ENCODE data around the gene TRPV5. TPM values are rescaled to one million over a fixed set of nuclear protein-coding genes. Genes with fewer than 3 reads are reported as not detected.

TRPV5 gene
- total and polyA plus RNA-seq, 2 of the 4 experiments (the other 2 are of a cell fraction) = not detected

DNA sequence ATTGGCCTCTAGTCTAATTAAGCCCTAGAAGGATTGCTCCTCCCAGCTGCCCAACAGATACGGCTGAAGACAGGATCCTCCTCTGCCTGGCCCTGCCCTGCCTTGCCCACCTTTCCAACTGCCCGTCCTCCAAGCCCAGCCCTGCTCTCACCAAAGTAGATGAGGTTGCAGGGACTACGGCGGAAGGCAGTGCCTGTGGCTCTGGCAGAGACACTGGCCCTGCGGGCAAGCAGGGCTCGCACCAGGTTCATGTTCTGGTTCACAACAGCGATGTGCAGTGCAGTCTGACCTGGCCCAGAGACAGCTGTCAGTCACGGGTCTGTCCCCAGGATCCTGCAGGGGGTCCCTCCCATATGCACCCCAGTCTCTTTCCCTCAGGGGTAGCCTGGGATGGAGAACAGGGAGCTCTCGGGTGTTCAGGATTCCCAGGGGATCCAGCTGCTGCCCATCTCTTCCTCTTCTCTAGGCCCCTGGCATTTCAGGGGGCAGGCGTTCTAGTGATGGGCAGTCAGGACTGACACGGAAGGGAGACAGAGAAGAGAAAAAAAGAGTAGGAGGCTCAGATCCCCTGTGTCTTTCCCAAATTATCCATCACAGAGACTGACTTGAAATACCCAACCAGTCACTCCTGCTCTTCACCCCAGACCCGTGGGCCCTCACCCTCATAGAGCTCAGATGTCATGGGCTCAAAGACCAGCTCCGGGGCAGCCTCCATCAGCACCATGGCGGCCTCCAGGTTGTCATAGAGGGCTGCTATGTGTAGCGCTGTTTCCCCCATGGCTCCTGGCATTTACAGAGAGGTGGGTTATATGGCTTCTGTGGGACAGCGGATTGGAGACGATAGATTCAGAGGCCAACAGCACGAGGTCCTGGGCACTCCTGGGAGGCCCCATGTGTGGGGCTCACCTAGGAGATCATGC, 56.3 kb downstream of the TRPV5 start:
- in situ Hi-C loops (cut with MboI; ENCODE audit: low sequenced_read_pairs) = no loop called here
- no peak overlapping the region for H3K14ac ChIP-seq (replicated peaks; ENCODE audit: low read depth, low read length)
- no peaks in the 10 kb centered on the region for H3K27me3 ChIP-seq (ENCODE audit: control insufficient read depth, insufficient read depth, low read length)
- TF ChIP-seq BHLHE40 (IDR thresholded peaks at IDR 0.05; ENCODE audit: low read depth, low read length) = no peak
- TF ChIP-seq MXI1 (IDR thresholded peaks at IDR 0.05; ENCODE audit: borderline replicate concordance, low read depth, low read length) = no peak
- no peak for TF ChIP-seq RCOR1 (IDR thresholded peaks at IDR 0.05; ENCODE audit: insufficient replicate concordance, low read length)
- TF ChIP-seq, protein P1, sequence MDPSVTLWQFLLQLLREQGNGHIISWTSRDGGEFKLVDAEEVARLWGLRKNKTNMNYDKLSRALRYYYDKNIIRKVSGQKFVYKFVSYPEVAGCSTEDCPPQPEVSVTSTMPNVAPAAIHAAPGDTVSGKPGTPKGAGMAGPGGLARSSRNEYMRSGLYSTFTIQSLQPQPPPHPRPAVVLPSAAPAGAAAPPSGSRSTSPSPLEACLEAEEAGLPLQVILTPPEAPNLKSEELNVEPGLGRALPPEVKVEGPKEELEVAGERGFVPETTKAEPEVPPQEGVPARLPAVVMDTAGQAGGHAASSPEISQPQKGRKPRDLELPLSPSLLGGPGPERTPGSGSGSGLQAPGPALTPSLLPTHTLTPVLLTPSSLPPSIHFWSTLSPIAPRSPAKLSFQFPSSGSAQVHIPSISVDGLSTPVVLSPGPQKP (IDR thresholded peaks at IDR 0.05; ENCODE audit: borderline replicate concordance, low read depth, low read length) = no peak
- no peak for TF ChIP-seq NFE2L2 (IDR thresholded peaks at IDR 0.05; ENCODE audit: low read depth, low read length)
- TF ChIP-seq CHD1 (IDR thresholded peaks at IDR 0.05; ENCODE audit: low read depth, low read length) = no peak
- no peak for TF ChIP-seq MAZ (IDR thresholded peaks at IDR 0.05; ENCODE audit: borderline replicate concordance, low read depth, low read length)
- TF ChIP-seq POLR2A (IDR thresholded peaks at IDR 0.05; ENCODE audit: low read depth, low read length) = no peak
- TF ChIP-seq SMC3 (IDR thresholded peaks at IDR 0.05; ENCODE audit: low read depth, low read length) = no peak
- no peak for TF ChIP-seq MAFK (IDR thresholded peaks at IDR 0.05; ENCODE audit: low read depth, low read length)
- TF ChIP-seq, protein P2, sequence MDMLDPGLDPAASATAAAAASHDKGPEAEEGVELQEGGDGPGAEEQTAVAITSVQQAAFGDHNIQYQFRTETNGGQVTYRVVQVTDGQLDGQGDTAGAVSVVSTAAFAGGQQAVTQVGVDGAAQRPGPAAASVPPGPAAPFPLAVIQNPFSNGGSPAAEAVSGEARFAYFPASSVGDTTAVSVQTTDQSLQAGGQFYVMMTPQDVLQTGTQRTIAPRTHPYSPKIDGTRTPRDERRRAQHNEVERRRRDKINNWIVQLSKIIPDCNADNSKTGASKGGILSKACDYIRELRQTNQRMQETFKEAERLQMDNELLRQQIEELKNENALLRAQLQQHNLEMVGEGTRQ (IDR thresholded peaks at IDR 0.05; ENCODE audit: low read depth, low read length) = no peak
- TF ChIP-seq, protein P3, sequence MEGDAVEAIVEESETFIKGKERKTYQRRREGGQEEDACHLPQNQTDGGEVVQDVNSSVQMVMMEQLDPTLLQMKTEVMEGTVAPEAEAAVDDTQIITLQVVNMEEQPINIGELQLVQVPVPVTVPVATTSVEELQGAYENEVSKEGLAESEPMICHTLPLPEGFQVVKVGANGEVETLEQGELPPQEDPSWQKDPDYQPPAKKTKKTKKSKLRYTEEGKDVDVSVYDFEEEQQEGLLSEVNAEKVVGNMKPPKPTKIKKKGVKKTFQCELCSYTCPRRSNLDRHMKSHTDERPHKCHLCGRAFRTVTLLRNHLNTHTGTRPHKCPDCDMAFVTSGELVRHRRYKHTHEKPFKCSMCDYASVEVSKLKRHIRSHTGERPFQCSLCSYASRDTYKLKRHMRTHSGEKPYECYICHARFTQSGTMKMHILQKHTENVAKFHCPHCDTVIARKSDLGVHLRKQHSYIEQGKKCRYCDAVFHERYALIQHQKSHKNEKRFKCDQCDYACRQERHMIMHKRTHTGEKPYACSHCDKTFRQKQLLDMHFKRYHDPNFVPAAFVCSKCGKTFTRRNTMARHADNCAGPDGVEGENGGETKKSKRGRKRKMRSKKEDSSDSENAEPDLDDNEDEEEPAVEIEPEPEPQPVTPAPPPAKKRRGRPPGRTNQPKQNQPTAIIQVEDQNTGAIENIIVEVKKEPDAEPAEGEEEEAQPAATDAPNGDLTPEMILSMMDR (conservative IDR thresholded peaks at IDR 0.05; ENCODE audit: low read depth, low read length) = no peak
- no peak for TF ChIP-seq CEBPB (IDR thresholded peaks at IDR 0.05; ENCODE audit: low read depth, low read length)
- no peak for TF ChIP-seq FOS (IDR thresholded peaks at IDR 0.05; ENCODE audit: low read depth, low read length)
- TF ChIP-seq RAD21 (IDR thresholded peaks at IDR 0.05; ENCODE audit: low read length) = no peak

More for the DNA sequence above, 56.3 kb downstream of the TRPV5 start:
- no peak overlapping the region for H2AK5ac ChIP-seq (ENCODE audit: low read depth, low read length)
- H2AK9ac ChIP-seq (replicated peaks; ENCODE audit: low read depth, low read length, poor library complexity) = no peak overlapping the region
- no peak overlapping the region for H3K4ac ChIP-seq (ENCODE audit: low read depth, low read length)
- intact Hi-C loops (cut with micrococcal nuclease) = no loop called here
- H3K9ac ChIP-seq (ENCODE audit: low read depth, low read length) = no peak overlapping the region
- no peak for ATAC-seq (ENCODE audit: low read depth)
- H4K91ac ChIP-seq (ENCODE audit: insufficient read depth, low read depth, low read length) = no peak overlapping the region
- no peaks in the 10 kb centered on the region for H4K20me1 ChIP-seq (ENCODE audit: insufficient read depth, low read length)
- H3K4me3 ChIP-seq (ENCODE audit: insufficient read depth, low read depth, low read length) = no peak overlapping the region
- H3K36me3 ChIP-seq (ENCODE audit: control insufficient read depth, insufficient read depth, low read length) = no peaks in the 10 kb centered on the region
- H3K79me1 ChIP-seq (ENCODE audit: low read depth in 1 of 2, low read length in 2 of 2) = no peaks in the 10 kb centered on the region
- H3K27ac ChIP-seq (ENCODE audit: insufficient read depth, low read length) = no peak overlapping the region
- WGBS, 2 experiments (ENCODE audit: extremely low coverage in 2 of 2, insufficient read length in 1 of 2) = 72% methylated on average over 6 of the region's 18 CpGs; no CpG with 5 or more reads in 1 of the 2 experiments
- H3K23ac ChIP-seq (ENCODE audit: low read depth, low read length) = no peak overlapping the region
- BruUV-seq (replicated peaks) = no TSS peak
- H3K9me1 ChIP-seq (ENCODE audit: insufficient read depth, low read length) = no peaks in the 10 kb centered on the region
- no peaks in the 10 kb centered on the region; the same call in 1 of the 2 replicates for H3K9me3 ChIP-seq (ENCODE audit: control insufficient read depth, insufficient read depth, low read length)
- H3K18ac ChIP-seq (ENCODE audit: low read depth, low read length) = no peak overlapping the region
- no peak overlapping the region for H4K5ac ChIP-seq (ENCODE audit: low read depth, low read length)
- no peak overlapping the region for H3K4me2 ChIP-seq (ENCODE audit: low read depth, low read length)
- dilution Hi-C loops (cut with HindIII; ENCODE audit: low sequenced_read_pairs, unreplicated experiment) = no loop called here
- no peaks in the 10 kb centered on the region for H3K4me1 ChIP-seq (ENCODE audit: control insufficient read depth, insufficient read depth, low read length)
- no peak overlapping the region for H2BK15ac ChIP-seq (ENCODE audit: low read depth, low read length)
- DNase-seq = no peak
- no peak overlapping the region for H2BK5ac ChIP-seq (ENCODE audit: low read depth, low read length, poor library complexity, severe bottlenecking)
- no peak overlapping the region for H4K8ac ChIP-seq (ENCODE audit: low read depth in 2 of 2, low read length in 2 of 2)
- no peak overlapping the region for H2BK20ac ChIP-seq (ENCODE audit: low read depth, low read length)
- POLR2A ChIA-PET (ENCODE audit: unreplicated experiment) = no interaction called here
- no peak overlapping the region for H2AFZ ChIP-seq (replicated peaks; ENCODE audit: low read length, poor library complexity)
- CTCF ChIA-PET = interaction anchor here (0.7 kb wide), 1 partner anchor 212 kb away, joined by 3 read pairs; no protein-coding TSS in a partner anchor
- no peak overlapping the region for H3K56ac ChIP-seq (ENCODE audit: extremely low read depth, insufficient read depth, low read length)
- no peak overlapping the region for H2BK120ac ChIP-seq (ENCODE audit: low read depth, low read length)
